ENCODE measurements around the gene POU2F1. TPM values are rescaled to one million over a fixed set of nuclear protein-coding genes. Genes with fewer than 3 reads are reported as not detected.

Gene POU2F1
- total RNA-seq, 2 donors from 2014 or later, result 7.7 to 10.9 TPM

DNA sequence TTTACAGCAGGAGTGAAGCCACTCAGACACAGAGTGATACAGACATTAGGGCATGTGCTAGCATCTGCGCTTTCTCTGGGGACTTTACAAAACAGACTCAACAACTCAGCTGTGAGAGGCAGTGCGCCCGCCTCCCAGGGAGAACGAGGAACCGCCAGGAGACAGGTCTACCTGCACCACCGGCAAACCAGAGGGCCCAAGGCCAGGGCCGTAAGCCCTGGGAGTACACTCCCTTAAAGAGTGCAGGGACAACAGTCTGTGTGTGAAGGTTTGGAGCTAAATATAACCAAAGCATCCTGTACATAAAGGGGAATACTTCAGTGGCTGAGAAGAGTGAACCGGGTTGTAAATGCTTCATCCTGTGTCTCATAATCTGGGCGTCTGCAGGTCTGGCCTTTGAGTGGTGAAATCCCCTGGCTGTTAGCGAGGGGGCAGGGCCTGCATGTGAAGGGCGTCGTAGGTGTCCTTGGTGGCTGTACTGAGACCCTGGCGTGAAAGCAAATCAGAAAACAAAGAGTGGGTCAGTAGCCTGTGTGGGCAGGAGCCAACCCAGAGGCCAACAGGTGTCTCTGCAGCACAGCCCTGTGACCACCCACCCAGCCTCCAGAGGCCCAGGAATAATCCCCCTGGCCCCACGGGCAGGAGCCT is 210.7 kb downstream of the POU2F1 start:
- Histone ChIP-seq H3K9me3 (no peaks in the 10 kb centered on the region), H3K4me3 (no peak overlapping the region), H3K4me1 (peaks cover 0 to 9% of the 10 kb centered on the region in 2 donors), H3K36me3 (no peaks in the 10 kb centered on the region), H3K27ac (no peak overlapping the region), H3K27me3 (no peaks in the 10 kb centered on the region)
- no peak for DNase-seq (ENCODE audit: low spot score)
- TF ChIP-seq, protein P1, sequence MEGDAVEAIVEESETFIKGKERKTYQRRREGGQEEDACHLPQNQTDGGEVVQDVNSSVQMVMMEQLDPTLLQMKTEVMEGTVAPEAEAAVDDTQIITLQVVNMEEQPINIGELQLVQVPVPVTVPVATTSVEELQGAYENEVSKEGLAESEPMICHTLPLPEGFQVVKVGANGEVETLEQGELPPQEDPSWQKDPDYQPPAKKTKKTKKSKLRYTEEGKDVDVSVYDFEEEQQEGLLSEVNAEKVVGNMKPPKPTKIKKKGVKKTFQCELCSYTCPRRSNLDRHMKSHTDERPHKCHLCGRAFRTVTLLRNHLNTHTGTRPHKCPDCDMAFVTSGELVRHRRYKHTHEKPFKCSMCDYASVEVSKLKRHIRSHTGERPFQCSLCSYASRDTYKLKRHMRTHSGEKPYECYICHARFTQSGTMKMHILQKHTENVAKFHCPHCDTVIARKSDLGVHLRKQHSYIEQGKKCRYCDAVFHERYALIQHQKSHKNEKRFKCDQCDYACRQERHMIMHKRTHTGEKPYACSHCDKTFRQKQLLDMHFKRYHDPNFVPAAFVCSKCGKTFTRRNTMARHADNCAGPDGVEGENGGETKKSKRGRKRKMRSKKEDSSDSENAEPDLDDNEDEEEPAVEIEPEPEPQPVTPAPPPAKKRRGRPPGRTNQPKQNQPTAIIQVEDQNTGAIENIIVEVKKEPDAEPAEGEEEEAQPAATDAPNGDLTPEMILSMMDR (IDR thresholded peaks at IDR 0.05), result no peak

DNA sequence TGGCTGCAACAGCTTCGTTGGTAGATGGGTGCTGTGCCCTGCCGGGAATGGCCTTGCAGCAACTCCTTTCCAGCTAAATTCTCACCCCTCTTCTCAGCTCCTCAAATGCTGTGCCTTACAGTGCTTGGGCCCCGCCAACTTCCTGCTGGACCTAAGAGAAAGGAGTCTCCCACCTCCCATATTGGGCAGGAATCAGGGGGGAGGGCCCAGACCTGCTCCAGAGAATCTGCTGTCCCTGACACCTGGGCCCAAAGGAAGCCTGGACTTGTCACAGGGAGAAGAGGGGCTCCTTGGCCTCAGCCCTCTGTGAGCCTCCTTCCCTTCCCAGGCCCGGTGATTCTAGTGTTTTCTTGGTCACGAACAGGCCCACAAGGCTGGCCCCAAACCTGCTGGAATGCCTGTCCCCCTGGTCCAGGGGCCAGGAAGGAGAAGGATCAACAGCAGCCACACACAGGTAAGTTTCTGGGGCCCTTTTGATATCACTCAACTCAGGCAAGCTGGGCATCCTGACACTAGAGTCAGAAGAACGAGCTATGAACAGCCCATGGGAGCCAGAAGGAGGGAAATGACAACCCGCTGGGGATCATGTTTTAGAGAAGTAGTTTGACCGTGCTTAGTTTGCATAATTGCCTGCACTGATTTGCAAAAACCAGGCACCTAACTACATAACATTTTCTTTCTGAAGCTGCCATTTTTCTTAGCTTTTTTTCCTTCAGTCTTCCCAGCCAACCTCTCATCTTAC is 211.4 kb downstream of the POU2F1 start:
- no peaks in the 10 kb centered on the region for H3K27me3 ChIP-seq
- H3K4me3 ChIP-seq, result no peak overlapping the region
- no peaks in the 10 kb centered on the region for H3K36me3 ChIP-seq
- no peaks in the 10 kb centered on the region for H3K9me3 ChIP-seq
- no peak for DNase-seq (ENCODE audit: low spot score)
- peaks cover 0 to 9% of the 10 kb centered on the region in 2 donors for H3K4me1 ChIP-seq
- TF ChIP-seq, protein P1 (IDR thresholded peaks at IDR 0.05), result no peak
- no peak overlapping the region for H3K27ac ChIP-seq

DNA sequence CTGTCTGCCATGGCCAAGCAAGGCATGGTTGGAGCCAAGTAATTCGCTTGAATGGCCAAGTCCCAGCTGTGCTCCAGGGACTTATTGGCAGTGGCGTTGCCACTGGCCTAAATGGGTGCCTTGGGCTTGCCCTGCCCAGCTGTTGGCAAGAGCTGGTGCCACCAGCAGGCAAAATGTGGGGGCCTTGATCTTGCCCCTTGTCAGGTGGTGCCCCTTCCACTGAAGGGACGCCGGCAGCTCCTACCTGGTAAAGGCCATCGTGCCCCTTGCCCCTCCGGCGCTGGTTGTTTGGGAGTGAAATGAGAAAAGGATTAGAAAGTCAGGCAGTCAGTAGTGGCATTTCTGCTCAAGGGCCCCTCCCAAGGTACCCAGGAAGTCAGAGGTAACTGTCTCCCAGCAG is 212.1 kb downstream of the POU2F1 start:
- H3K9me3 ChIP-seq, result no peaks in the 10 kb centered on the region
- no peak overlapping the region for H3K4me3 ChIP-seq
- TF ChIP-seq, protein P1 (IDR thresholded peaks at IDR 0.05), result no peak
- no peak overlapping the region for H3K27ac ChIP-seq
- H3K36me3 ChIP-seq, result no peaks in the 10 kb centered on the region
- H3K4me1 ChIP-seq, result peaks cover 0 to 9% of the 10 kb centered on the region in 2 donors
- H3K27me3 ChIP-seq, result no peaks in the 10 kb centered on the region
- no peak for DNase-seq (ENCODE audit: low spot score)

DNA sequence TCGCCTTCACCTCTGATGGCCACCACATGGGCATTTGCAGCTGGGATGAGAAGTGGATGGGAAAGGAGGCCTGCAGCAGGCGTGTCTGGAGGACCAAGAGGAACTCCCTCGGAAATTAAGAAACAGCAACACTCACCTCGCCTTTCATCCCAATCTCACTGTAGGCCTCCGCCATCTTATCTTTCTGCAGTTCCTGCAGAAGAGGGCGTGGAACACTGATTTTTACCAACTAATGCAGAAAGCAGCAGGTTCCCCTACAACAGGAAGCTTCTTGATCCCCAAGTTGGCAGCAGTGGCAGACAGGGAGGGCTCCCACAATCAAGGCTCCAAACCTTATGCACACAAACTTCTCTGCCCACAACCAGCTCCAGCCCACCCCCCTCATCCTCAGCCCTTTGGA is 213.2 kb downstream of the POU2F1 start:
- no peaks in the 10 kb centered on the region for H3K36me3 ChIP-seq
- DNase-seq (ENCODE audit: low spot score), result no peak
- no peak overlapping the region for H3K27ac ChIP-seq
- TF ChIP-seq, protein P1 (IDR thresholded peaks at IDR 0.05), result no peak
- H3K4me1 ChIP-seq, result peaks cover 0 to 3% of the 10 kb centered on the region in 2 donors
- H3K4me3 ChIP-seq, result no peak overlapping the region
- no peaks in the 10 kb centered on the region for H3K9me3 ChIP-seq
- no peaks in the 10 kb centered on the region for H3K27me3 ChIP-seq

DNA sequence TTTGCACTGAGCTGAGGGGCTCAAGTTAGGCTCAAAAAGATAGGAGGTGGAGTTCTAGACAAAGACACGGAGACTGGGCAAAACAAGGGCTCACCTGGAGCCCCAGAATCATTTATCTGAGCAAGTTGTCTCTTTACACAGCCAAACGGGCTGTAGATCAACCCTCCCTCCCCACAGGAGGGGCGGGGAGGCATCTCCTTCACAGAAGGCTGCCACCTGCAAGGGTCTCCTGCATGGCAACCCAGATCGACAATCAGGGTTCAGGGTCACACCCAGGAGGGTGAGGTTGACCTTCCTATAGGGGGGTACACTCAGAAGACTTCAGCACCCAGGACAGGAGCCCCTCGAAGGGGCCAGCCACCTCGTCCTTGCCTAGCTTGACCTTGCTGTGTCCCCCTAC is 213.6 kb downstream of the POU2F1 start:
- H3K4me1 ChIP-seq, result peaks cover 0 to 6% of the 10 kb centered on the region in 2 donors
- no peaks in the 10 kb centered on the region for H3K36me3 ChIP-seq
- no peak for DNase-seq (ENCODE audit: low spot score)
- TF ChIP-seq, protein P1 (IDR thresholded peaks at IDR 0.05), result no peak
- no peak overlapping the region for H3K27ac ChIP-seq
- H3K27me3 ChIP-seq, result no peaks in the 10 kb centered on the region
- H3K4me3 ChIP-seq, result no peak overlapping the region
- no peaks in the 10 kb centered on the region for H3K9me3 ChIP-seq
